Measurements from ENCODE around the gene PCBP3. TPM values are rescaled to one million over a fixed set of nuclear protein-coding genes. Genes with fewer than 3 reads are reported as not detected.

PCBP3 gene
- total and polyA plus RNA-seq, 2 of the 8 experiments (the other 6 are each of a cell fraction or from before 2014, with no cell fraction given): 3.5 to 6.3 TPM

- POLR2A ChIA-PET (ENCODE audit: partially characterized antibody): no interaction called here
- Histone ChIP-seq H3K27ac (ENCODE audit: low read depth, low read length) (no peak overlapping the region), H3K4me2 (ENCODE audit: insufficient read depth in 1 of 2, low read depth in 2 of 2, low read length in 2 of 2) (no peak overlapping the region), H2BK20ac (ENCODE audit: low read length) (no peak overlapping the region), H3K23ac (ENCODE audit: insufficient read length) (no peak overlapping the region), H3K56ac (replicated peaks; ENCODE audit: insufficient read length, low read depth, low read length) (no peak overlapping the region), H3K9me3 (ENCODE audit: insufficient read depth in 2 of 2, low read depth in 1 of 2, low read length in 1 of 2) (no peaks in the 10 kb centered on the region), H4K20me1 (replicated peaks in 1 of 2; ENCODE audit: control insufficient read depth in 1 of 2, insufficient read depth in 2 of 2, low read length in 2 of 2) (no peaks in the 10 kb centered on the region), H3K4me3 (ENCODE audit: extremely low read depth in 1 of 4, insufficient read depth in 2 of 4, low read depth in 3 of 4, low read length in 4 of 4) (no peak overlapping the region), H2AFZ (ENCODE audit: low read length) (no peak overlapping the region), H2BK120ac (replicated peaks; ENCODE audit: low read depth, low read length) (no peak overlapping the region), H2AK5ac (ENCODE audit: low read depth, low read length) (no peak overlapping the region), H4K5ac (ENCODE audit: insufficient read length, low read depth, low read length) (no peak overlapping the region), H3K4ac (replicated peaks; ENCODE audit: insufficient read length, low read depth, low read length) (no peak overlapping the region), H3K4me1 (replicated peaks in 1 of 4; ENCODE audit: control insufficient read depth in 3 of 4, insufficient read depth in 4 of 4, low read length in 3 of 4) (no peaks in the 10 kb centered on the region; a peak in 1 of 7 replicates), H3K14ac (ENCODE audit: insufficient read length) (no peak overlapping the region), H3K79me2 (ENCODE audit: control insufficient read depth in 1 of 2, insufficient read depth in 2 of 2, low read length in 2 of 2) (no peaks in the 10 kb centered on the region), H2BK12ac (ENCODE audit: low read depth, low read length) (no peak overlapping the region), H2BK15ac (ENCODE audit: low read length) (no peak overlapping the region), H3K27me3 (replicated peaks in 1 of 4; ENCODE audit: control insufficient read depth in 3 of 4, extremely low read depth in 1 of 4, insufficient read depth in 3 of 4, low read length in 3 of 4) (no peaks in the 10 kb centered on the region), H3K9ac (replicated peaks in 1 of 4; ENCODE audit: extremely low read depth in 1 of 4, low read depth in 3 of 4, low read length in 3 of 4) (no peak overlapping the region), H3K36me3 (ENCODE audit: control insufficient read depth in 2 of 4, insufficient read depth in 4 of 4, low read length in 3 of 4) (no peaks in the 10 kb centered on the region), H3K18ac (ENCODE audit: extremely low read depth, low read length) (no peak overlapping the region), H2BK5ac (ENCODE audit: low read depth, low read length) (no peak overlapping the region), H3K79me1 (ENCODE audit: low read depth, low read length) (no peaks in the 10 kb centered on the region), H4K91ac (replicated peaks; ENCODE audit: insufficient read length, low read length) (no peak overlapping the region), H3K23me2 (ENCODE audit: low read depth, low read length) (no peaks in the 10 kb centered on the region), H4K8ac (ENCODE audit: extremely low read depth, insufficient read depth, low read length) (no peak overlapping the region)
- FAIRE-seq (no peak), DNase-seq (ENCODE audit: low read depth in 1 of 2, low spot score in 2 of 2) (no peak)
- CTCF ChIA-PET (ENCODE audit: partially characterized antibody): interaction anchor here (0.7 to 2.5 kb wide), 8 partner anchors 8 to 213 kb away, joined by 3 to 17 read pairs (median 6); no protein-coding TSS in a partner anchor
- WGBS, 2 experiments (ENCODE audit: extremely low coverage in 1 of 2, insufficient coverage in 1 of 2, insufficient read length in 1 of 2, insufficient replicate concordance in 2 of 2, low coverage in 1 of 2, low lambda C conversion rate in 2 of 2, missing lambda C conversion rate in 1 of 2): 91% methylated on average over 9 of the region's 9 CpGs; no CpG with 5 or more reads in 1 of the 2 experiments
- TF ChIP-seq, protein P1, sequence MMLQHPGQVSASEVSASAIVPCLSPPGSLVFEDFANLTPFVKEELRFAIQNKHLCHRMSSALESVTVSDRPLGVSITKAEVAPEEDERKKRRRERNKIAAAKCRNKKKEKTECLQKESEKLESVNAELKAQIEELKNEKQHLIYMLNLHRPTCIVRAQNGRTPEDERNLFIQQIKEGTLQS (IDR thresholded peaks at IDR 0.05; ENCODE audit: insufficient read depth, low read depth, low read length): no peak
- TF ChIP-seq SIRT6 (IDR thresholded peaks at IDR 0.05; ENCODE audit: low read length) (no peak), SP1 (IDR thresholded peaks at IDR 0.05; ENCODE audit: low read depth, low read length) (no peak), MAFK (IDR thresholded peaks at IDR 0.05; ENCODE audit: low read depth, low read length) (no peak), ASH2L (IDR thresholded peaks at IDR 0.05; ENCODE audit: low read length) (no peak), BRCA1 (IDR thresholded peaks at IDR 0.05; ENCODE audit: low read depth, low read length) (no peak), FOSL1 (IDR thresholded peaks at IDR 0.05; ENCODE audit: insufficient read depth, low read depth, low read length) (no peak), RXRA (IDR thresholded peaks at IDR 0.05; ENCODE audit: insufficient read depth, low read depth, low read length) (no peak), RFX5 (IDR thresholded peaks at IDR 0.05; ENCODE audit: borderline replicate concordance, low read depth, low read length) (no peak), NANOG (IDR thresholded peaks at IDR 0.05; ENCODE audit: insufficient read depth, low read depth, low read length, poor library complexity, severe bottlenecking) (no peak), EP300 (IDR thresholded peaks at IDR 0.05; ENCODE audit: borderline replicate concordance in 1 of 2, low read depth in 2 of 2, low read length in 2 of 2) (no peak), JUN (IDR thresholded peaks at IDR 0.05; ENCODE audit: low read depth, low read length) (no peak), CHD2 (IDR thresholded peaks at IDR 0.05; ENCODE audit: low read length) (no peak)
These were observed 219.2 kb downstream of the PCBP3 start for GRCh38 chr21:45862543-45863207.
